CD4-positive, alpha-beta T cell treated with Interleukin-4 for 4 hours (primary cell): ENCODE measurements around the gene SLC12A7.
"Not testable (repeated sequence)": the region's sequence is repeated elsewhere in the genome, so short reads cannot be mapped to it uniquely, and the experiment has no call there.

Source experiments
- DNase-seq: peaks from one replicate; pipeline ENCODE4 v3.0.0-alpha.2; 2020

SLC12A7 gene

DNA sequence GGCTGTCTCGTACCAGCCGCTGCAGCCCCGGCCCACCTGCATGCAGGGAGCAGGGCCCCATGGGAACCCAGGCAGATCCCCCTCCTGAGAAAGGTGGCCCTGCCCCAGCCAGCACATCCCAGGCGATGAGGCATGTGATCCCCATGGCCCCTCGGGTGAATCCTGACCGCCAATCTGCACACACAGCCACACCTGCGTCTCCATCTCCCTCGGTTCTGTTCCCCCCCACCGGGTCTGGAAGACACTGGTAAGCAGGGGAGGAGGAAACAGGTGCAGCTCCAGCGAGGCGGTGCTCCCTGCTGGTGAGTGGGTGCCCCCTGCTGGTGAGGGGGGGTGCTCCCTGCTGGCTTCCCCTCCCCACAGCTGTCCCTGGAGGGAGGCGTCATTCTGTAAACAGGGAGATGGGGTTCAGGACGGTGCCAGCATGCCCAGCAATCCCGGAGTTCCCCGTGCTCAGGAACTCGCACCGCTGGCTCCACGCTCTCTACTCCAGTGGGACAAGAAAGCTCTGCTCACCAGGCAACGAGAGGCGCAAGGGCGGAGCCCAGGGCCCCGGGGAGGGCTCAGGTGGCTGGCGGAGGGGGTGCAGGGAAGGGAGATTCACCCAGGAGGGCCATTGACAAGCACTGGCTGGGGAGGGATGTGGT is 28.4 kb upstream of the SLC12A7 start:
- peak; percentile 60 for DNase-seq

DNA sequence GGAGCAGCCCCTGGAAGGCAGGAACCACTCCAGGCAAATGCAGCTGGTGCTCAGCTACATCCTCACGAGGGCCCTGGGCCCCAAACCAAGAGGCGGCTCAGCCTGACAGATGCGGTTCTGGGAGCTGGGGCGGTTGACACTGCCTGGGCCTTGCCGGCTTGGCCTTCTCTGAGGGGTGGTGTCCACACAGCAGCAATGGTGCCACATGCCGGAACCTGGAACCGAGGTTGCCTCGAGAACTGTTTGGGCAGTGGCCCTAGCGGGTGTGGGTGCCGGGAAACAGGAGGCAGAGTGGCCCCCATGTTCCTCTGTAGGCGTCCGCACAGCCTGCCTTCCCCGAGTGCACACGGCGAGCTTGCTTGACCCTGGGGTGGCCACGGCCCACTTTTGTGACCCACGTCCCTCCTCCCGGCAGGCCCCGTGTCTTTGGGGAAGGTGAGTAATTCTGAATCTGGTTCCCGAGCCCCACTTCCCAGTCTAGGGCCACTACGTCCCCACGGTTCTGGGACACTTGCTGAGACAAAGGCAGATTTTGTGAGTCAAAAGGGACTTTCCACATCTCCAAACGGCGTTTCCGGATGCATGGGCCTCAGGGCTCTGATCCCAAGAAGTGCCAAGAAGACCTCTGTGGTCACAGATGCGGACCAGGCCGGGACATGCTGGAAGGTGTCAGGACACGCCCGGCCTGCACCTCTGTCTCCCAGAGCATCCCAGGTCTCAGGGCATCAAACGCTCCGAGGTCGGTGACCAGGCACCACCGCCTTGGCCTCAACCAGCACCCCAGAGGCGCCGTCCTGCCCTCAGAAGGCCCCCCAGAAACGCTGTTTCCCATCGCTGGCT is 27.7 kb upstream of the SLC12A7 start:
- no peak for DNase-seq

DNA sequence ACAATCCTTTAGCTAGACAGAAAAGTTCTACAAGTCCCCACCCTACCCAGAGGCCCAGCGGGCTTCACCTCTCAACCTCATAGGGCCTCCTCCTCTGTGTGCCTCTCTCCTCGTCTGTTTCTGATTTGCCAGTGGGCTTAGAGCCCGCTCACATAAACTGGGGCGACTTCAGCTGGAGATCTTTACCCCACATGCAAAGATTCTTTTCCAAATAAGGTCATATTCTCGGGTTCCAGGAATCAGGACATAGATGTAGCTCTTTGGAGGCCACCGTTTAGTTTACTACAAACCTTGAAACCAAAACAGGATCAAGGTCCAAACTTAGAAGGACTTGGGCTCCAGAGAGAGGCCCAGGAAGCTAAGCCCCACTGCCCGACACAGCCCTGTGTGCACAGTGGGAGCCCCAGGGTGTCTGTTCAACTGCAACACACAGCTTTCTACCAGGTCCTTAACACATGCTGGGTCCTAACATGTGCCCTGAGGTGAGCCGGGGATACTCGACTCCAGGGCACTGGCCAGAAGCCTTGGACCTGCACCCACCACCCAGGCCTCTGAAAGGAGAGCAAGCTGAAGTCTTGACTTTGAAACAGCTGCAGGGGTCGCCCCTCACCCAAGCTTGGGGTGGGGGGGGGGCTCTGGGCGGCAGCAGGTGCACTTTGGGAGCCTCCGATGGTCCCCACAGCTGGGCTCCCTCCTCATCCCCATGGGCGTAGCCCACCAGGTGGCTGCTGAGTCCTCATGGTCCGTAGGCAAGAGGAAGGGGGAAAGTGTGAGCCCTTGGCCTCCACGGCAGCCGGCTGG is 26.8 kb upstream of the SLC12A7 start:
- DNase-seq, result no peak

DNA sequence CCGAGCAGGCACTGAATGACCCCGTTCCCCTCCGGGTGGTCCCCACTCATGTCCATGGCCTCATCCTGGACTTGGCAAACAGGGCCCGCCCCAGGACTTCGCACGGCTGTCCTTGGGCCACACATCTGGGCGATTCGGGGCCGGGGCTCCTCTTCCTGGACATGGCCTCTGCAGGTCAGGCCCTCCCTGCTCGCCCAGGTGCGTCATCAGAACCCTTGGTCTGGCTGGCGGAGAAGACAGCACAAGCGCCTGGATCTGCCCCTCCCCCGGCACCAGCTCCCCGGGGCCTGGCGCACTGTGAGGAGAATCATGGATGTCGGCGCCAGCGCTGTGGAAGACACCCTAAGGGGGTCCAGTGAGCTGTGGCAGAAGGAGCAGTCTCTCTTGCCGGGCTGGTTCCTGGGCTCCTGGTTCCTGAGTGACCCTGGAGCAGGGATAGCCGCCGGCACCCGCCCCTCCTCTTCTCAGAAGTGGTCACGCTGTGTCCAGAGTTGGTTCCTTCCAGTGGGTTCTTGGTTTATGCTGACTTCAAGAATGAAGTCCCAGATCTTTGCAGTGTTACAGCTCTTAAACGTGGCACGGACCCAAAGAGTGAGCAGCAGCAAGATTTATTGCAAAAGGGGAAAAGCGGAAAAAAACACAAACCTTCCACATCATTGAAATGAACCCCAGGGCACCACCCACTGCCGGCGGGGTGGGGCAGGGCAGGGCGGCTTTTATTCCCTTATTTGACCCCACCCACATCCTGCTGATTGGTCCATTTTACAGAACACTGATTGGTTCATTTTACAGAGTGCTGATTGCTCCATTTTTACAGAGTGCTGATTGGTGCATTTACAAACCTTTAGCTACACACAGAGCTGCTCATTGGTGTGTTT is 25.9 kb upstream of the SLC12A7 start:
- no peak for DNase-seq

DNA sequence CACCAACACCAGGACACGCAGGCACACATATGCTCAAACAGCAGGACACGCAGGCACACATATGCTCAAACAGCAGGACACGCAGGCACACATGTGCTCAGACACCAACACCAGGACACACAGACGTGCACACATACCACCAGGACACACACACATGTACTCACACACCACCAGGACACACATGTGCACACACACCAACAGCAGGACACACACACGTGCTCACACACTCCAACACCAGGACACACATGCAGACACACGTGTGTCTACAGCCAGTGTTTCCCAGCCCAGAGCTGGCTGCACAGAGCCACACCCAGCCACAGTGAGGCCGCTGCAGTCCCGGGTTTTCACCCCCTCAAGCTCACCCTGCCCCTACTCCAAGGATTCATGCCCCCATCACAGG is 25.0 kb upstream of the SLC12A7 start:
- no peak for DNase-seq

DNA sequence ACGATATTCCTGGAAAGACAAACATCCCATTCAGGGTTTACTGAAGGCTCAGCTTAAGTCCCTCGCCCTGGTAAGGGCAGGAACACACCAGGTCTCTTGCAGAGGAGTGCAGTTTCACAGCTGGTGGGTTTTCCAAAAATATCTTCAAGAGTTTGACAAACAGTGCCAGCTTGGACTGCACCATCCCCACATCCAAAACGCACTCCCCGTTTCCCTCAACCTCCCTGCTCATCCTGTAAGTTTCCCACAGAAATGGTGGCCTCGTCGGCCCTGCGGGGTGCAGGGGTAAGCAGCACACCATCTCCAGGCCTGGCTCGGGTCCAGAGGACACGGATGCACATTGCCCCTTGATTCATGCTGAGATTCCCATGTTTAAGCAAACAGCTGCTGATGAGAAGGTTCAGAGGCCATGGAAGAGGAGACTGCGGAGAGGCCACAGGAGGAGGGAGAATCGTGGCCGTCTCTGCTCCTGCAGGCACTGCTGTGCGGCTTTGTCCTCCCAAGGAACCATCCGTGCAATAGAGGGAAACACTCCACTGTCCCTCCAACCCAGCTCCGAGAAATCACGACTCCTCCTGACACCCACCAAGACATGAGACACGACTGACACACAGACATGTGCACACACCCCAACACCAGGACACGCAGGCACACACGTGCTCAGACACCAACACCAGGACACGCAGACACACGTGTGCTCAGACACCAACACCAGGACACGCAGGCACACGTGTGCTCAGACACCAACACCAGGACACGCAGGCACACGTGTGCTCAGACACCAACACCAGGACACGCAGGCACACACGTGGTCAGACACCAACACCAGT is 24.0 kb upstream of the SLC12A7 start:
- no peak for DNase-seq

DNA sequence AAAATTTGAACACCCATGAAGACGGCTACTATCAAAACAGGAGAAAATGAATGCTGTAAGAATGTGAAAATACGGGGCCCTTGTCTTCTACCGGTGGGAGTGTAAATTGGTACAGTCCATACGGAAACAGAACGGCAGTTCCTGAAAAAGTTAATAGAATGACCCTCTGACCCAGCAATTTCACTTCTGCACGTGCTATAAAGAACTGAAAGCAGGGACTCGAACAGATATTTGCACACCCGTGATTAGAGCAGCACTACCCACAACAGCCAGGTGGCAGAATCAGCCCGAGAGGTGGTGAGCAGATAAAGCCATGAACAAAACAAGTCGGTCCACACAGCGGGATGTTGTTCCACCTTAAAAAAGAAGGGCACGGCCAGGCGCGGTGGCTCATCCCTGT is 22.6 kb upstream of the SLC12A7 start:
- peak; percentile 5 for DNase-seq

DNA sequence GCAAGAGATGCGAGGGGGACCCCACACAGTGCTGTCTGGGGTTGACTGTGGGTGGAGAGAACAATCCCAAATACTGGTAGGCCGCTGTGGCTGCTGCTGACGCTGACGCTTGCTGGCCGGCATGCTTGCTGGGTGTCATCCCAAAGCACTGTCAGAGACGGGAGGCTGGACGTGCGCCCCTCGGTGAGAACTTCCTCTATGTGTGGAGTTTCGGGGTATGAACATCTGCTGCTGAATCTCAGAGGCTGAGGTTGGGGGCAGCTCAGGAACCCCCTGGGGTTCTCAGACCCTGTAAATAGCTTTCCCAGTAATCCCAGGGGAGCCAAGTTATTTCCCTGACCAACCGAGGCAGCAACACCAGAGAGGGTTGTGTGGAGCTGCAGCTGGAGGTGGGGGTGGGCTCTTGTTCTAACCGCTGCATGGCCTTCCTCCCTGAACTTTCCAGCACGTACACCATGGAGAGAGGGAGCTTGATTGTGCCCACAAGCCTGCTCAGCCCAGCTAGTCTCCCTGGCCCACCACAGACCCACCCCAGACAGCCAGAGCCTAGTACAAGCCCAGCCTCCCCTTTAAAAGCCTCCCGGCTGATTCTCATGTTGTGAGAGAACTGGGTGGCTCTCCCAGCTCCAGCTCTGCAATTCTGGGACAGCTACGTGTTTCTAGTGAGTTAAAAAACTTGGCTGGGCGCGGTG is 21.8 kb upstream of the SLC12A7 start:
- DNase-seq, result no peak

DNA sequence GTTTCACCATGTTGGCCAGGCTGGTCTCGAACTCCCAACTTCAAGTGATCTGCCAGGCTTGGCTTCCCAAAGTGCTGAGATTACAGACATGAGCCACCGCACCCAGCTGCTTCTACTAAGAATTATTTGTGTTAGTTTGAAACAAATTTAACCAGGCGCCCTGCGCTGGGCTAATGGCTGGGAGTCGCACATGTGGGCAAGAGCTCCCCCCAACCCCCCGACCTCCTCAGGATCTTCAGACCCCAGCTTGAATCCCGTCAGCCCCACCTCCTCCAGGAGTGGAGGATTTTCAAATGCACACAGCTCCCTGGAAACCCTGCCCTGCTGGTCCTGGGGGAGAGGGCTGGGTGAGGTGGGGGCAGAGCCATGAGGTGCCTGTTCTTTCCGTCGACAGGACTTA is 21.2 kb upstream of the SLC12A7 start:
- no peak for DNase-seq

DNA sequence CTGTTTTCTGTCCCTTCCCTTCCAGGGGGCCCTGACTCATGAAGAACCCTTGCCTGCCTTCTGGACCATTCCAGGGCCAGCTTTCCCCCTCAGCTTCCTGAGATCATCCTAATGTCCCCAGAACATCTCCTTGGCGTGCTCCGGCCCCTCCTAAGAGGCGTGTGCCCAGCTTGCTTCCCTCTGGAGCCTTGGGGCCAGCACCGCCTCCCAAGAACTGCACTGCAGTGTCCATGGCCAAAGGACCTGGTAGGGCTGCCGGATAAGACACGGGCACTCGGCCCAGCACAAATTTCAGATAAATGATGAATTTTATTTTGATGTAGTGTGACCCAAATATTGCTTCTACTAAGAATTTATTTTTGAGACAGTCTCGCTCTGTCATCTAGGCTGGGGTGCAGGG is 20.7 kb upstream of the SLC12A7 start:
- DNase-seq, result no peak

DNA sequence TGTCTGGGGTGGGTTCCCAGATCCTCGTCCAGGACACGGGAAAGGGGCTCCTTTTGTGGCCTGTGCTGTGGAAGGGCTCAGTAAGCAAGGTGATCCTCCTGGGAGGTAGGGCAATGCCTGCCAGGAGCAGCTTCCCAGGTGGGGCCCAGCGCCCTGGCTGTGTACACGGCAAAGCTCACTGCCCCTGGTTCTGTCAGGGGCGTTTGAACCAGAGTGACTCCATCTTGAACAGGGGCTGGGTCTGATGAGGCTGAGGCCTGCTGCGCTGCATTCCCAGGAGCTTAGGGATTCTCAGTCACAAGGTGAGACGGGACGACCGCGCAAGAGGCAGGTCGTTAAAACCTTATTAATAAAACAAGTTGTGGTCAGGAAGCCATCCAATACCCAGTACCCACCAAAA is 19.9 kb upstream of the SLC12A7 start:
- no peak for DNase-seq

DNA sequence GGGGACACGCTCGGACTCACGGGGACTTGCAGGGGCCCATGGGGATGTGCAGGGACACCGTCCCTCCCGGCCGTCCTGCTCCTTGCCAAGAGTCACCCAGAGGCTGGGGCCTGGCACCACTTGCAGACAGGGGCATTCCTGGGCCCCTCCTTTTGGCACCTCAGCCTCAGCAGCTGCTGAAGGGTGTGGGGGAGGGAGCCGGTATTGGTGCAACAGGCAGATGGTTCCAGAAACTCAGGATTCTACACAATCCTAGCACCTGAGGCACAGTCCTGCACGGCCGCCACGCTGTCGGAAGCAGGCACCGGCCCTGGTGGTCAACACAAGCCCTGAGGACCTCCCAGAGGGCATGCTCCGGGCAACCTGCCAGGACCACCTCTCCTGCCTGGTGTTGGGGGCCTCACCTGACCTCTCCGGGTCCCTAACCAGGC is 19.3 kb upstream of the SLC12A7 start:
- DNase-seq, result no peak

DNA sequence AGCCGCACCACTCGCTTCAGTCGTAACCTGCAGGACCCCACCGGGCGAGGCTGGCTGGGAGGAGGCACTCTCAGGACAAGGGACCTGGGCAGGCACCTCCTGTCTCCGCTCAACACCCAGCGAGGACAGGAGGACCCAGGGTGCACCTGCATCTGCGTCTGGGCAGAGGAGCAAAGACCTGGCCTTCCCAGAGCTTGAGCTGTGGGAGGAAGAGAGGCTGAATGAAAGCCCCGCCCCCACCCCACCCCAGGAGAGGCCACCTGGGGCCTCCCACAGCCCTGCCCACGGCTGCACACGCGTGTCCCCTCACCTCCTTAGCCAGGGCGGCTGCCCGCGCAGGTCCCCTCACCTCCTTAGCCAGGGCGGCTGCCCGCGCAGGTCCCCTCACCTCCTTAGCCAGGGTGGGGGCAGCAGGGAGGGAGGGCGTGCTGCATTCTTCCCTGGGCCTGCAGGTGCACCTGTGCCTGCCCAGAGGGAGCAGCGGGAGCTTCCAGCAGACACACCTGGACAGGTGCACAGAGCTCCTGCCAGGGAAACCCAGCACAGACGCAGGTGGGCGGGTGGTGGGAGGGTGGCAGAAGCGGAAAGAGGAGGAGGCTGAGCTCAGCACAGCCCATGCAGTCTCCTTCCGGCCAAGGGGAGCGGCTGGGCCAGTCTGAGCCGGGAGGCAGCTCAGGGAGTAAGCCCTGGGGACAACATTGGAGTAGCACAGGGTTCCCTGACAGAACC is 18.5 kb upstream of the SLC12A7 start:
- no peak for DNase-seq

DNA sequence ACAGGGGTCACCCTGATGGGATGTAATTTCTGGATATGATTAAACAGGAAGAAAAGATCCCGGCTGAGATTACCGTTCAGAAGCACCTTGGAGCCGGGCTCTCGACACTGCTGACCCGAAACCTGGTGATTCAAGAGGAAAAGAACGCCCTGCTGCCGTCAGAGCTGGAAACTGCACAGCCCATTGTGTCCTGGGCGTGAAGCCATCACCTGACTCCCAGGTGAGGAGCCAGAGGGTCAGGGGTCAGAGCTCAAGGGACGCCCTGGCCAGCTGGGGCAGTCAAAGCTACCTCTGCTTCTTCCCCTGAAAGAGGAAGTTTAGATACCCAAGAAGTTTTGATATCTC is 17.8 kb upstream of the SLC12A7 start:
- no peak for DNase-seq

DNA sequence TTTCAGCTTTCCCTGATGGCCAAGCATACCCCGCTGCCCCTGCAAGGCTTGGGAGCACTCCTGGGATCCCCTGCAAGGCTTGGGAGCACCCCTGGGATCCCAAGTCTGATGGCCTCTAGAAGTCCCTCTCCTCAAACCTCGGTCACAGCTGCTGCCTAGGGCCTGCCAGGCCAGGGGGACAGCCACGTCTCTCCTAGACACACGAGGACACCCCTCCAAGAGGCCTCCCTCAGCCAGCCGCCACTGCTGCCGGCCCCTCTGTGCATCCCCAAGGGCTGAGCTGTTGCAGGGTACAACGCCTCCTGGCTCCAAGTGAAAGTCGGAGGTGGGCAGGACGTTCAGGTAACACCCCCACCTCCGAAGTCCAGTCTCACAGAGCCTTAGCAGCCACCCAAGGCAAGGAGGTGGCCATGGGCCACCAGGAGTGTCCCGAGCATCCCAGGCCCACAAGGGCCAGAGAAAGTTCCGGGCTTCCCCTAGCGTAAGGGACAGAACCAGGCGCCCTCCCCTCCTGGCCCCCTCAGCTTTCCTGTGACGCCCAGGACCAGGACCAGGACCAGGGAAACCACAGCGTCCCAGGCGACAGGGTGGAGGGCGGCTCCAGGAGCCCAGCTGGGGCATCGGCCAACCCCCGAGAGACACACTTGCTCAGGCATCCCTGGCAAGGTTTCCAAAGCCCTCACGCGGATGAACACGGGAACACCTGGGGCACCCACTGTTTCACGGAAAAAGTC is 17.3 kb upstream of the SLC12A7 start:
- no peak for DNase-seq

DNA sequence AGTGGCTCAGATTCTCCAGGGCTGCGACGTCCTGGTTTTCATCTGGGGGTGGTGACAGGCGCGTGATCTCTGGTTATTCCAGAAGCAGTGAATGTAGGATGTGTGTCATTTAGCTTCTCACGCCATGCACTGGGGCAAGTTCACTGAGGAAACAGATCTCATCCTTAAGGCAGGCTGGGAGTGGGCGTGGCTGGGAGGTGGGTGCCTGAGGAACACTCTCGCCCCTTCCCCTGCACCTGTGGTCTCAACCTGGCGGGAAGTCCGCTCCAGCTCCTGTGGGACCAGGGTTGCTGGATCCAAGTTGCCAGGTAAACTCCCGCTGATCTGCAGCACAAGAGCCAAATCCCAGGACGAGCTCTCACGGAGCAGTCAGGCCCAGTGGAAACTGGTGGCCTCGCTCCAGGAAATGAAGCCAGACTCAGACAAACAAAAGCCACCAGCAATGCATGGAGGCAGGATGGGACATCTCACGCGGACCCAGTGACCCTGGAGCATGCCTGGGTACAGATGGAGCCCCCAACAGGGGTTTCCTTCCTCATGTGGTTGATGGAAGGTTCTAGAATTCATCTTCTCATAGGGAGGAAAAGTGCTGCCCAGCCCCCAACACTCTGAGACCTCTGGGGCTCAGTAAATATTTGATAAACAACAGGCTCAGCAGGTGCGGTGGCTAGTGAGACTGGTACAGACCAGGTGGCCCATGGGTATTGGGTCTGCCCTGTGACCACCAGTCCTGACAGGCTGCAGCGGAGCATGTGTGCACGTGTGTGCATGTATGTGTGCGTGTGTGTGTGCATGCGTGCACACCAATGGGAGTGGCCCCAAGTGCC is 16.3 kb upstream of the SLC12A7 start:
- no peak for DNase-seq

DNA sequence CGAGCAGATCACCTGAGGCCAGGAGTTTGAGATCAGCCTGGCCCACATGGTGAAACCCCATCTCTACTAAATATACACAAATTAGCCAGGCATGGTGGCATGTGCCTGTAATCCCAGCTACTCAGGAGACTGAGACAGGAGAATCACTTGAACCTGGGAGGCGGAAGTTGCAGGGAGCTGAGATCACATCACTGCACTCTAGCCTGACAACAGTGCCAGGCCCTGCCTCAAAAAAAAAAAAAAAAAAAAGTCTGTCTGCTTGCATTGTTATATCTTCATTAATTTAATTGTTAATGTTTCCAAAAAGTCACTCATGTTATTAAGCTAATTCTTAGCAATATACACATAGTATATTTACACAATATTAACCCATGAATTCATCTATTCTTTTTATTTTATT is 13.8 kb upstream of the SLC12A7 start:
- not testable (repeated sequence) for DNase-seq

DNA sequence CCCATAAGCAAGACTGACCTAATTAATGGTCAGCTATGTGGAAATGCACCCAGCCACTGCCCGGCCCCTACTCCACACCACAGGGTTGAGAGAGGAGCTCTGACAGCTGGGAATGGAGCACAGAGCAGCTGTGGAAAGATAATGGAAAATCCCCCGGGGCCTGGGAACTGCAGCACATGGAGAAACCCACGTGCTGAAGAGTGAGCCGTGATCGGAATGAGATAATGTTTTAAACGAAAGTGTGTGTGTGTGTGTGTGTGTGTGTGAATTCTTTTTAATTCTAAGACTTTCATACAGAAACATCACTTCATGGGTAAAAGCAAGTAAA is 13.1 kb upstream of the SLC12A7 start:
- DNase-seq, result no peak
